ENCODE measurements around the gene MASP1.

Gene MASP1

DNA sequence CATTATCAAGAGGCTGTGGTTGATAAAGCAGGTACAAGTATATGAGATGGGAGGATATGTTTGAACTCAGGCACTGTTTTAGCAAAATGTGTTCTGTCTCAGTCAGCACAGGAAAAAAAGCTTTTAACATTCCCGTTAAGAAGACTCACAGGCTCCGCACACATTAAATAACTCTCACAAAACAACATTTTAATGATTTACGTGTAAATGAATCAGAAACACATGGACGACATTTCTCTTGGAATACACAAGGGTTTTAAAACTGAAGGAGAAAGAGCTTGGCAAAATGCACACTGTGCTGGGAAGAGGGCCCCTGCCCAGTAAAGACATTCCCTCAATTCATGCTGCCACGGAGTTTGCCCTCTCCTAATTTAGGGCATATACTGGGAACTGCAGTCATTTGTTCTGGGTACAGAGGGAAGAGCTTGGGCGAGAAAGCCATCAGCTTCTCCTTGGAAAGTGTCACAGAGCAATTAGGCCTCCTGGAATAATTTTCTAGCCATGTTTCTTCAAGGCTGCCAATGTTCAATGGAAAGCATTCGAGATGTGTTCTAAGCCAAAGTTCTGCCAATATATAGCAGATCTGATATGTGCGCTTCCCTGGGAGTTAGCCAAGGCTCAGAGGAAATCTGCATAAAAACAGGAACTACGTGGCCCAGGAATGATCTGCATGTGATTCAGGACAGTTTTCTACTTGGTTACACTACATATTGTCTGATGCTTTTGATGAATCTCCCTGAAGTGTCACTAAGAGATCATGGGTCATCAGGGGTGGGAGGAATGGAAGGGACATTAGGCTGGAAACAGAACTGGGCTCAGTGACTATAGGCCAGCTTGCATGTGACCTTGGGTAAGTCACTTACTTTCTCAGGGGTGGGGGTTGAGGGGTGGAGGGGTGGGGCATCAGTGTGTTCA lies 2.2 kb upstream of the MASP1 start:
- no peak for DNase-seq (ENCODE audit: low read depth in 2 of 2)

DNA sequence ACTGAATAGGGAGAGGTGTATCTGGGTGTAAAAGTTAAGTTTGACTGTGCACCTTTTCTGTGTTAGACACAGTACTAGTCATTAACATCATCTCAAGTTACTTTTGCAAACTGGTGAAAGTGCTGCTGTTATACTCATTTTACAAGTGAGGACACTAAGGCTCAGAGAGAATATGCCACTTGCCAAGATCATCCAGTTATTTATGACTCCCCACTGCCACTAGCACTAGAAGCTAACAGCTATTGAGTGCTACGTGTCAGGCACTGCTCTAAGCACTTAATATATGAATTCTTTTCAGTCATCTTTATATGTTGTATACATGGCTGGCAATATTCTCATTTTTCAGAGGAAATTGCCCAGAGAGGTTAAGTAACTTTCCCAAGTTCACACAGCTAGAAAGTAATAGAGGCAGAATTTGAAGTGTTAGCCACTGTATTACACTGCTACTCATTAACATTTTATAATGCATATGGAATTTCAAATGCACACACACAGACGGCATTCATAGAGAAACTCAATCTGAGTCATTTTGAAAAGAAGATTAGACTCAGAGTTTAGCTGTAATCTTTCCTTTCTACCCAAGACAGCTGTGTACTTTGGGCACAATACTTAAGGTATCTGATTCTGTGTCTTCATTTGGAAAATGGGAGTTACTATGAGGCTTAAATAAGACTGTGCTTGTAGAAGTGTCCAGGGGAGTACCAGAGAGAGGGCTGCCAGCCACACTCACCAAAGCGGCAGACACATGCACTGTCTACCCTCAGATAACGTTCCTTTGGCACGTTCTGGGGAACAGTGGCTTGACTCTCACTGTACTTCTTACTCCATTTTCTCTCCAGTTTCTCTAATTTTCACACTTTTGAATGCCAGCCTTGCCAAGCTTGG lies 1.3 kb upstream of the MASP1 start:
- DNase-seq (ENCODE audit: low read depth in 2 of 2) = no peak

GRCh38 chr3:187292181-187292580 lies 644 bp upstream of the MASP1 start:
- DNase-seq (ENCODE audit: low read depth in 2 of 2) = no peak

- DNase-seq (ENCODE audit: low read depth in 2 of 2) = no peak
These were observed 481 bp downstream of the MASP1 start for GRCh38 chr3:187291001-187291511.

DNA sequence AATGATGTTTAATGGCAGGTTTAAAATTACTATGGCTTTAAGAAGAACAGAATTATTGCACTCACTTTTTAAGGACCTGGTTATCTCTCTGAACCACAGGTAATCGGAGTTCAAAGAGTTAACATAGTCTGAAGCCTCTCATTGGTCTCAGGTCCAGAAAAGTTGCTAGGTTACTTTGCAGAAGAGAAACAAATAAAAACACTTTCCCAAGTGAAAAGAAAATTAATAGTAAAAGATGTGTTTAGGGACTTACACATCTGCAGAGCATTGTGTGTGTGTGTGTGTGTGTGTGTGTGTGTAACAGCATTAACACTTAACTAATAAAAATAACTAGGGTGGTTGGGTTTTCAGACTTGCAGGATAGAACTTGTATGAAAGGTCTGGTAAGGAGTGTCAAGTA lies 1.0 kb downstream of the MASP1 start:
- DNase-seq (ENCODE audit: low read depth in 2 of 2) = no peak

GRCh38 chr3:187288855-187289605 lies 2.5 kb downstream of the MASP1 start:
- DNase-seq (ENCODE audit: low read depth in 2 of 2) = no peak

DNA sequence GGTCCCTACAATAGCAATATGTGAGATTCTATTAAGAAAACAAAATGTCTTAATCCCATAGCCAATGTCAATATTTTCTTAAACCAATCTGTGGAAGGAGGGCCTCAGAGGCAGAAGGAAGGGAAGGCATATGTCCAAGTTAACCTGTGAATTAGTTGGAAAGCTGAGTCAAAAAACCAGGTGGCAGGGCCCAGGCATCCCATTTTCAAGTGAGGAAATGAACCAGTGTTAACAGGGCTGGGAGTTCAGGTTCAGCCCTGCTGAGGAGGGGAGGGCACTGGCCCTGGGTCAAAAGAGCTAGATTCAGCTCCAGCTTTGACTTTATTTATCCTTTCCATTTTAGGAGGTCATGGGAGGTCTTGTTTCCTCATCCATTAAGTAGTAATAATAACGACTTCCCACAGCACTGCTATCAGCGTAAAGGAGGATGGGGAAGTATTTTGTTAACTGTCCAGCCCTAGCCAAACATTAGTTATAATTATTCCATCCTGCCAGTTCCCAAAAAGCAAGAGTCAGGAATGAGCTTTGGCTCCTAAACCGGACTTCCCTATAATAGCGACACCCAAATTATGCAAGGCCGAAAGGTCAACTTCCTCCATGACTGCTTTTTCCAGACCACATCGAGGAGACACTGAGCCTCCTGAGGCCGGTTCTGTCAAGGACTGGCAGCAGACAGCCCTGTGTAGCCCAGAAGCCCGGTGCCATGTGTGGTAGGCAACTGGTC lies 3.2 kb downstream of the MASP1 start:
- DNase-seq (ENCODE audit: low read depth in 2 of 2) = no peak

- no peak for DNase-seq (ENCODE audit: low read depth in 2 of 2)
These were observed 4.3 kb downstream of the MASP1 start for GRCh38 chr3:187287256-187287655.

- DNase-seq (ENCODE audit: low read depth in 2 of 2) = no peak
These were observed 5.0 kb downstream of the MASP1 start for GRCh38 chr3:187286467-187287059.

DNA sequence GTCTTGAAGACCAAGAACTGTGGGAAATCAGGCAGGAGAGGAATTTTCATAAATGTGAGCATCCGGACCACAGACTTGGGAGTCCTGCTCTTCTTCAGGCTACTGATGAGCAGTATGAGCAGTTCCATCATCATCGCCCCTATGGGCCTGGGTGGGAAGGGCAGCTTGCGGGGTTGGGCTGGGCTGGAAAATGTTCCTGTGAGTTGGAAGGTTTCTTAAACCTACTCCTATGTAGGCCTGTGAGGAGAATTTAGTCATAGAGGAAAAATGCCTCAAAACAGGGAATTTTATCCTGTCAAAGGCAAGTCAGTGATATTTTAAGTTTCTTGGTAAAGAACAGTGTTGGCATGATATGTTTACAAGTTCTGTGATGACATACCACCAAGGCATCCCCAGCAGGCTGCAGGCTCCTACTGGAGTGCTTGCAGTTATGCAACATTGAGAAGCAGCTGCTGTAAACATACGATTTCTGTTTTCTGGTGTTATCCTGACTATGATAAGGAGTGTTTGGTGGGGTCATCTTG lies 10.3 kb downstream of the MASP1 start:
- no peak for DNase-seq (ENCODE audit: low read depth in 2 of 2)

DNA sequence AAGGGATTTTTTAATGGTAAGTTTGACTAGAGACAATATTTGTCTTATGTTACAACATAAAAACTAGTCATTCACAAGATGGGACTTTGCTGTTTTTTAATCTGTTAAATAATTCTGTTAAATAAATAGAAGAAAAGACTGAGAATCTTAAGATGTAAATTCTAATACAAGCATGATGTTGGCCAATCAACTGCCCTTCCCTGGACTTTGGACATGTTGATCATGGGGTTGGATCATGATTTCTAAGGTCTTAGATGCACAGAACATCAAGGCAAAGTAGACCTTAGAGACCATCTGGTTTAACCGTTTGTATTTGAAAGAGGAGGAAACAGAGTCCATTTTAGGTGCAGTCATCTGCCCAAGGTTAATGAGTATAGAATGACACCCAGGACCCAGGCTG lies 10.9 kb downstream of the MASP1 start:
- no peak for DNase-seq (ENCODE audit: low read depth in 2 of 2)

DNA sequence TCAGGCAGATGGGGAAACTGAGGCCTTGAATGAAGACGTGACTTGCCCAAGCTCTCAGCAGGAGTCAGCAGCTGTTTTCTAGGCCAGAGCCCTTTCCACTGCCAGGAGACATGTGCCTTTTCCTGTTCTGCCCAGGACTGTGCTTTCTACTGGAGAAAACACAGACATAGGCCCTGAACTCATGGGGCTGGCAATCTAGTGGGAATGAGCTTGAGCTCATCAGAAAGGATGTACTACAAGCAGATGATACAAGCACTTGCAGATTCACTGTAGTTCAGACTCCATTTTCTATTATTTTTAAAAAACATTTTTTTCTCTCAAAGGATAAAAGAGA lies 14.4 kb downstream of the MASP1 start:
- DNase-seq (ENCODE audit: low read depth in 2 of 2) = no peak

DNA sequence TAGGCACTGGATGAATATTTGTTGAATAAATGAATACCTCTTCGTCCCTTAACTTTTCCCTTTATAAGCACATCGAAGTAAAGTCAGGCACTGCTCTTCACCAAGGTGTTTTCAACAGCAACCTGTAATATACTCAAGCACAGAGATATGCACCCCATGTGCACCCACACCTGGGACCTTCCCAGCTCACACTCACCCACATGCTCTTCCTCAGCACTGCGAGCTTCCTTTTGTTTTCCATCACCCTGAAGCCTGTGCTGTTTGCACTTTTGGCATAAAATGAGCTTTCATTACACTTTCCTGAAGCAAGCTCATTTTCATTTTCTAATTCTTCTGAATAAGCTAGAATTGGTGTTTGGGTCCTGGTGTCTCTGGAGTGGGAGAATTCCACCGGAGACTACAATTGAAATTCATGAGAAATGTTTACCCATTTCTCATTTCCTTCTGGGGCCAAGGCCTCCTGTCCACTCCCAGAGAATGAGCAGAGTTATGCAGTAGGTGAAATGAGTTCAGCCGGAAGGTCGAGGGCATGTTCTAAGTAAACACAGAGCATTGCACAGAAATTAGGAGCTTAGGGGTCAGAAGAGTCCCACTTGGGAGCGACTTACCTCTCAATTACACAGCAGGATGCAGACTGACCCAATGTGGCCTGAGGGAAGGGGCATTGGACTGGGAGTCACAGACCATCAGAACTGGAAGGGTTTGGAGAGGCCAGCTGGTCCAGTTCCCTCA lies 15.0 kb downstream of the MASP1 start:
- no peak for DNase-seq (ENCODE audit: low read depth in 2 of 2)

DNA sequence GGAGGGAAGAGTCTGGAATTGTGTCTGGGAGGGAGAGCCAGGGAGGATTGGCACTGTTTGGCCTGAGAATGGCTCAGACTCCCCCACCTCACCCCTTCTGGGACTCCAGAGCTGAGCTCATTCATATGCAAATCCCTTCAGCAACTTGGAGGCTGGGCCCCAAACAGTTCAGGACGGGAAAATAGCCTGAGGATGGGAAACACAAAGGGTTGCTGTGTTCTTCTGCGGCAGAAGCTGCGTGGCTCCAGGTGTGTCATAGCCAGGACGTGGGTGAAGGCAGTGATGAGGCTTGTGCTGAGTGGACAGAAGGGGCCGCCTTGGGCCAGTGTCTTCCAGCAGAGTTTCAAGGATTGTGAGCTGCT lies 16.6 kb downstream of the MASP1 start:
- DNase-seq (ENCODE audit: low read depth in 2 of 2) = no peak

DNA sequence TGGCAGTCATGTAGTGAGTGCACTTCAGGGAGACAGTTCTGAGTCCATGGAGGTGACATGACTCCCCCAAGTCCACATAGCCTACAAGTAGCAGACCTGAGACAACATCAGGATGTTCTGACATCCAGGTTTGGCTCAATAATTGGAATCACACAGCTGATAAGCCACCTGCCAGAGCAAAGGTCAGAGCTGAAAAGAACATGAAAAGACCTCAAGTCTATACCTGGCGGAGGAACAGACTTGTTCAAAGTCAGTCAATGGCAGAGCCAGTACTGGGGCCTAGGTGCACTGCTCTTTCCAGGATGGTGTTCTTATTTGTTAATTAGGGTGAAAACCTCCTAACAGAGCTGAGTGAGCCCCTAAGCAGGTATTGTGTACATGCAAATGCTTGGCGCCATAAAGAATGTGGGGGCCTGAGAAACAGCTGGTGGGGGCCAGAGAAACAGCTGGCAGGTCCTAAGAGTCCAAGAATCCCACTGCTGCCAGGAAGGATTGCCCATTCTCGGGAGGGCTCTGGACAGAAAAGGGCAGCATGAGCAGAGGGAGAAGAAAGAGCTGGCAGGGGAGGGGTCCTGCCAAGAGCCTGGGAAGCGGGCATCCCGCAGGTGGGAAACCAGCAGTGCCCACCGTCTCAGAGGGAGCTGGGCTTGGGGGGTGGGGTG lies 17.1 kb downstream of the MASP1 start:
- no peak for DNase-seq (ENCODE audit: low read depth in 2 of 2)

DNA sequence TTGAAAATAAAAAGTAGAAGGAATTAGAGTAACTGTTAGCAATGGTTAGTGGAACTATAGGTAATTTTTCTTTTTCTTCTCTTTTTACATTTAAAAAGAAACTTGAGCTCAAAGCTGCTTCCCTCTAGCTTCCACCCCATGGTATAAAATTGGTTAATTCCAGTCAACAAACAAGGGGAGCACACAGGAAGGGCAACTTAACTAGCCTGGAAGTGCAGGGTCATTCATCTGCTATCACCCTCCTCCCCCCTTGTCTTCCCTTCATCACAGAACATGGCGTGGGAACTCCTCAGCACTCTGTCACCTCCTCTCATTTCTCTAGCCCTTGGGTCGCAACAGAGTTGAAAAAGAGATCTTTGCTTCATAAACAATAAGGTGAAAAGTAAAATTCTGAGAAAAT lies 20.0 kb downstream of the MASP1 start:
- no peak for DNase-seq (ENCODE audit: low read depth in 2 of 2)

GRCh38 chr3:187269486-187269885 lies 22.1 kb downstream of the MASP1 start:
- DNase-seq (ENCODE audit: low read depth in 2 of 2) = no peak

DNA sequence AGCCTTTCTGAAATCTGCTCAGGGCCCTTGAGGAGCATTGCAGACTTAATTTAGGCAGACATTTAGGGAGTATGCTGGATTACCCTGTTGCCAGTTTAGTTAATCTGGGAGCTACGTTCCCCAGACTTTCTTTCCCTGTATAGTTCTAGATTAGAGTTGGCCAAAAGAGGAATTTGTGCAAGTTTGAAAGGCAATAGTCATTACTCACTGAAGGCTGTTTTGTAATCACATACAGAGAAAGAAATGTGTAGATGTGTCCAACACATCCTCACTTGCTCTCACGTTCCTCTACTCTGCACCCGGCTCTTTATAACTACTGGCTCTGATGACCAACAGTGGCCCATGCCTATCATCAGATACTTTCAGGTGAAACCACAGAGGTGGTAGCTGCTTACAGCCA lies 24.2 kb downstream of the MASP1 start:
- DNase-seq (ENCODE audit: low read depth in 2 of 2) = no peak

GRCh38 chr3:187266691-187267090 lies 24.8 kb downstream of the MASP1 start:
- DNase-seq (ENCODE audit: low read depth in 2 of 2) = no peak
